Colonic mucosa (tissue), 4 donors: Measurements from ENCODE around the gene FHIT. TPM values are rescaled to one million over a fixed set of nuclear protein-coding genes. Genes with fewer than 3 reads are reported as not detected.

Experiments used
- DNase-seq: peaks from one replicate; pipeline ENCODE4 v3.0.0-alpha.2; 2020
- H3K27ac ChIP-seq: fragments of 200-600 bp; one replicate; pipeline ENCODE4 v1.8.0; 2021
- H3K27me3 ChIP-seq: fragments of 200-600 bp; one replicate; pipeline ENCODE4 v1.8.0; 2021
- H3K36me3 ChIP-seq: fragments of 200-600 bp; one replicate; pipeline ENCODE4 v1.8.0; 2021
- H3K4me1 ChIP-seq: fragments of 200-600 bp; one replicate; pipeline ENCODE4 v1.8.0; 2021; ENCODE audit warnings: mild to moderate bottlenecking
- H3K4me3 ChIP-seq: fragments of 200-600 bp; one replicate; pipeline ENCODE4 v1.8.0; 2021
- H3K9ac ChIP-seq, 2 donors: one replicate each; pipeline ENCODE4 v1.7.0; 2013; ENCODE audit warnings: control low read depth in 2 of 2, low read depth in 2 of 2, low read length in 2 of 2
- H3K9me3 ChIP-seq: fragments of 200-600 bp; one replicate; pipeline ENCODE4 v1.8.0; 2021
- intact Hi-C: fragments of 100-400 bp; cut with DNase I; formaldehyde crosslinking; loops from one replicate; pipeline ENCODE4 v1.14.1; 2022
- total RNA-seq, 2 donors: library from RNA; stranded (reverse); fragmentation: NEBNext Ultra II Directional in 1 of 2; extraction: Animal tissue kit (Norgen Biotek cat#: 25700) in 1 of 2; gene quantifications; one replicate each; pipeline ENCODE4 v1.2.1, GENCODE V29; 2021
- TF ChIP-seq, protein P1 (sequence below): fragments of 200-600 bp; IDR thresholded peaks from one replicate; pipeline ENCODE4 v1.8.0; 2022; ENCODE audit warnings: antibody characterized with exemption, mild to moderate bottlenecking
- donor health status: healthy.
- donor health status: DM: no; HTN: no; CAD: no.
- donor health status: DM: no; HTN: no; CAD: no.

Gene FHIT
- total RNA-seq, 2 donors from 2014 or later: 7.7 to 9.4 TPM

GRCh38 chr3:60274646-60275045, 976.6 kb downstream of the FHIT start:
- no peaks in the 10 kb centered on the region for H3K4me1 ChIP-seq
- no peaks in the 10 kb centered on the region for H3K27me3 ChIP-seq
- H3K9ac ChIP-seq: no peak overlapping the region
- no peak for DNase-seq
- H3K36me3 ChIP-seq: no peaks in the 10 kb centered on the region
- intact Hi-C loops: no loop called here
- no peak overlapping the region for H3K27ac ChIP-seq
- TF ChIP-seq, protein P1, sequence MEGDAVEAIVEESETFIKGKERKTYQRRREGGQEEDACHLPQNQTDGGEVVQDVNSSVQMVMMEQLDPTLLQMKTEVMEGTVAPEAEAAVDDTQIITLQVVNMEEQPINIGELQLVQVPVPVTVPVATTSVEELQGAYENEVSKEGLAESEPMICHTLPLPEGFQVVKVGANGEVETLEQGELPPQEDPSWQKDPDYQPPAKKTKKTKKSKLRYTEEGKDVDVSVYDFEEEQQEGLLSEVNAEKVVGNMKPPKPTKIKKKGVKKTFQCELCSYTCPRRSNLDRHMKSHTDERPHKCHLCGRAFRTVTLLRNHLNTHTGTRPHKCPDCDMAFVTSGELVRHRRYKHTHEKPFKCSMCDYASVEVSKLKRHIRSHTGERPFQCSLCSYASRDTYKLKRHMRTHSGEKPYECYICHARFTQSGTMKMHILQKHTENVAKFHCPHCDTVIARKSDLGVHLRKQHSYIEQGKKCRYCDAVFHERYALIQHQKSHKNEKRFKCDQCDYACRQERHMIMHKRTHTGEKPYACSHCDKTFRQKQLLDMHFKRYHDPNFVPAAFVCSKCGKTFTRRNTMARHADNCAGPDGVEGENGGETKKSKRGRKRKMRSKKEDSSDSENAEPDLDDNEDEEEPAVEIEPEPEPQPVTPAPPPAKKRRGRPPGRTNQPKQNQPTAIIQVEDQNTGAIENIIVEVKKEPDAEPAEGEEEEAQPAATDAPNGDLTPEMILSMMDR: no peak
- no peaks in the 10 kb centered on the region for H3K9me3 ChIP-seq
- no peak overlapping the region for H3K4me3 ChIP-seq

GRCh38 chr3:60274098-60274497, 977.2 kb downstream of the FHIT start:
- no peaks in the 10 kb centered on the region for H3K27me3 ChIP-seq
- no peak for DNase-seq
- intact Hi-C loops: no loop called here
- no peaks in the 10 kb centered on the region for H3K36me3 ChIP-seq
- no peak overlapping the region for H3K9ac ChIP-seq
- no peaks in the 10 kb centered on the region for H3K4me1 ChIP-seq
- no peak overlapping the region for H3K4me3 ChIP-seq
- H3K9me3 ChIP-seq: no peaks in the 10 kb centered on the region
- H3K27ac ChIP-seq: no peak overlapping the region
- TF ChIP-seq, protein P1: no peak

DNA sequence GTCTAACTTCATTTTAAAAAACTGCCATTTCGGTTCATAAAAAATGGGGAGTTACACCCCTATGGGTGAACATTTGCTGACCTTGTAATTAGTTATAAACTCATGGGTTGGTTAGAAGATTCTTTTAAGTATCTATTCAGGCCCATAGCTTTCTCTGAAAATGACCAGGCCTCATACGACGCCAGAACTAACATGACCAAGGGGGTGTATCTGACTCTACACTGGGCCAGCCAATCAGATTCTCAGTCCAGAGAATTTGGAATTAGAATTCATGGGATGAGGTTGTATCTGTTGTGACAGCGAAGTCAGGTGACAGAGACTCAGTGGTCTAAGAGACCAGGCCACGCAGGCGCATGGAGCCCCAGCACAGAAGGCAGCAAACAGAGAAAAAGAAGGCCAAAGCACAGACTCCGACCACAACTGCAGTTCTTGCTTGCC, 981.4 kb downstream of the FHIT start:
- TF ChIP-seq, protein P1: no peak
- no peak overlapping the region for H3K9ac ChIP-seq
- H3K9me3 ChIP-seq: no peaks in the 10 kb centered on the region
- no peak overlapping the region for H3K4me3 ChIP-seq
- no peak for DNase-seq
- H3K4me1 ChIP-seq: no peaks in the 10 kb centered on the region
- no peaks in the 10 kb centered on the region for H3K36me3 ChIP-seq
- no peak overlapping the region for H3K27ac ChIP-seq
- intact Hi-C loops: no loop called here
- no peaks in the 10 kb centered on the region for H3K27me3 ChIP-seq

DNA sequence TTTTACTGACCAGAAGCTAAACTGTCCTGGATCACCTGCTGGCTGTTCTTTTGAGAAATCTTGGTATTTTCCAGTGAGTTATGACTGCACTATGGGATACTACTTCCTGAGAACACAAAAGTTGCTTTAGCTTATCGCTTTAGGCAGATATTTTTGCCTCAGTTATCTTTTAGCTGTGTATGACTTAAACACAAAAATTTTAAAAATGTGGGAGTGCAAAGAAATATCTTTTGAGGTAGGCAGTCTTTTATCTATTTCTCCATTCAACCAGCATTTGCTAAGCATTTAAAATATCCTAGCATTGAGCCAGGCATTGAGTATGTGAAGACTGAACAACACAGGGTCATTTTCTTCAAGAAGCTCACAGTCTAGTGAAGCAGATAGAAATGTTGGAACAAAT, 981.9 kb downstream of the FHIT start:
- intact Hi-C loops: no loop called here
- Histone ChIP-seq H3K4me1 (no peaks in the 10 kb centered on the region), H3K9me3 (no peaks in the 10 kb centered on the region), H3K9ac (no peak overlapping the region), H3K27me3 (no peaks in the 10 kb centered on the region), H3K4me3 (no peak overlapping the region), H3K36me3 (no peaks in the 10 kb centered on the region), H3K27ac (no peak overlapping the region)
- TF ChIP-seq, protein P1: no peak
- no peak for DNase-seq

- Histone ChIP-seq H3K9ac (no peak overlapping the region), H3K4me1 (no peaks in the 10 kb centered on the region), H3K9me3 (no peaks in the 10 kb centered on the region), H3K36me3 (no peaks in the 10 kb centered on the region), H3K4me3 (no peak overlapping the region), H3K27ac (no peak overlapping the region), H3K27me3 (no peaks in the 10 kb centered on the region)
- intact Hi-C loops: no loop called here
- TF ChIP-seq, protein P1: no peak
- DNase-seq: no peak
These were observed 983.1 kb downstream of the FHIT start for GRCh38 chr3:60268123-60268522.

- H3K36me3 ChIP-seq: no peaks in the 10 kb centered on the region
- H3K27ac ChIP-seq: no peak overlapping the region
- no peak overlapping the region for H3K9ac ChIP-seq
- H3K9me3 ChIP-seq: no peaks in the 10 kb centered on the region
- DNase-seq: no peak
- no peaks in the 10 kb centered on the region for H3K4me1 ChIP-seq
- TF ChIP-seq, protein P1: no peak
- H3K27me3 ChIP-seq: no peaks in the 10 kb centered on the region
- no peak overlapping the region for H3K4me3 ChIP-seq
- intact Hi-C loops: no loop called here
These were observed 984.8 kb downstream of the FHIT start for GRCh38 chr3:60266444-60266843.
